GM21528 (cell line): ENCODE results near the gene LIN9.
"Not testable (repeated sequence)": the region's sequence is repeated elsewhere in the genome, so short reads cannot be mapped to it uniquely, and the experiment has no call there.

Experiments used
- ATAC-seq: cut with Tn5 transposase; IDR thresholded peaks from one replicate; pipeline ENCODE4 v1.9.1; 2021; ENCODE audit warnings: mild to moderate bottlenecking, moderate library complexity; ENCODE audit not compliant: unreplicated experiment, low FRiP score

Gene LIN9

GRCh38 chr1:226308723-226309397, at the start of gene LIN9:
Gene LIN9 (minus strand): TSS chr1:226309164. CDS start chr1:226309139, 25 bp downstream.
- peak; percentile 75 for ATAC-seq

GRCh38 chr1:226357416-226357815, 48.5 kb upstream of the LIN9 start:
- no peak for ATAC-seq

GRCh38 chr1:226355669-226356551, 46.9 kb upstream of the LIN9 start:
- no peak for ATAC-seq

GRCh38 chr1:226355016-226355415, 46.1 kb upstream of the LIN9 start:
- no peak for ATAC-seq

GRCh38 chr1:226353698-226354525, 44.9 kb upstream of the LIN9 start:
- ATAC-seq = no peak

GRCh38 chr1:226351709-226352108, 42.7 kb upstream of the LIN9 start:
- ATAC-seq = no peak

GRCh38 chr1:226350519-226350865, 41.5 kb upstream of the LIN9 start:
- ATAC-seq = no peak

- no peak for ATAC-seq
Measured at GRCh38 chr1:226349801-226350518, 41.0 kb upstream of the LIN9 start.

GRCh38 chr1:226349081-226349480, 40.1 kb upstream of the LIN9 start:
- ATAC-seq = no peak

- no peak for ATAC-seq
Measured at GRCh38 chr1:226344441-226345259, 35.7 kb upstream of the LIN9 start.

GRCh38 chr1:226342656-226343055, 33.7 kb upstream of the LIN9 start:
- no peak for ATAC-seq

- ATAC-seq = not testable (repeated sequence)
Measured at GRCh38 chr1:226340111-226340510, 31.1 kb upstream of the LIN9 start.

- ATAC-seq = no peak
Measured at GRCh38 chr1:226337276-226337875, 28.4 kb upstream of the LIN9 start.

- no peak for ATAC-seq
Measured at GRCh38 chr1:226335661-226336060, 26.7 kb upstream of the LIN9 start.

GRCh38 chr1:226332947-226333346, 24.0 kb upstream of the LIN9 start:
- no peak for ATAC-seq

GRCh38 chr1:226329237-226329636, 20.3 kb upstream of the LIN9 start:
- ATAC-seq = no peak

- no peak for ATAC-seq
Measured at GRCh38 chr1:226327761-226328162, 18.8 kb upstream of the LIN9 start.

GRCh38 chr1:226325178-226325577, 16.2 kb upstream of the LIN9 start:
- no peak for ATAC-seq

- ATAC-seq = no peak
Measured at GRCh38 chr1:226324479-226324878, 15.5 kb upstream of the LIN9 start.
